HG03135 (cell line): ENCODE results near the gene EXOC6.

Experiments used
- ATAC-seq: cut with Tn5 transposase; IDR thresholded peaks from one replicate; pipeline ENCODE4 v1.9.1; 2021; ENCODE audit warnings: mild to moderate bottlenecking, moderate library complexity; ENCODE audit not compliant: unreplicated experiment

EXOC6 gene

GRCh38 chr10:92997620-92998019 lies 149.3 kb downstream of the EXOC6 start:
- no peak for ATAC-seq

DNA sequence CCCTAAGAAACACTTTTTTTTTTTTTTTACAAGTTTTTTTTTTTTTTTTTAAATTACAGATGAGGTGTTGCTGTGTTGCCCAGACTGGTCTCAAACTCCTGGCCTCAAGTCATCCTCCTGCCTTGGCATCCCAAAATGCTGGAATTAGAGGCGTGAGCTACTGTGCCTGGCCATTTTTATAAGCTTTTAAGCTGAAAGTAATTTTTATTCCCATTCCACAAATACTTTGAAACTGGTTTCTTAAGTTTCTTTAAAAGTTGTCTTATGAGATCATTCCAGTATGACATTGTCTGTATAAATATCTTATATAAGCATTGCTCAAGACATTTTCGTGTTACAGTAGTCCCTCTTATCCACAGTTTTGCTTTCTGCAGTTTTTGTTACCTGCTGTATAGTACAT lies 150.9 kb downstream of the EXOC6 start:
- no peak for ATAC-seq

GRCh38 chr10:93006435-93007039 lies 158.2 kb downstream of the EXOC6 start:
- no peak for ATAC-seq

- ATAC-seq: no peak
Observed at GRCh38 chr10:93015722-93016121, 167.4 kb downstream of the EXOC6 start.

GRCh38 chr10:93023013-93023650 lies 174.8 kb downstream of the EXOC6 start:
- ATAC-seq: no peak

- ATAC-seq: no peak
Observed at GRCh38 chr10:93026072-93026471, 177.8 kb downstream of the EXOC6 start.

- no peak for ATAC-seq
Observed at GRCh38 chr10:93027508-93027907, 179.2 kb downstream of the EXOC6 start.

- no peak for ATAC-seq
Observed at GRCh38 chr10:93028883-93029282, 180.6 kb downstream of the EXOC6 start.

GRCh38 chr10:93030409-93030808 lies 182.1 kb downstream of the EXOC6 start:
- ATAC-seq: no peak

DNA sequence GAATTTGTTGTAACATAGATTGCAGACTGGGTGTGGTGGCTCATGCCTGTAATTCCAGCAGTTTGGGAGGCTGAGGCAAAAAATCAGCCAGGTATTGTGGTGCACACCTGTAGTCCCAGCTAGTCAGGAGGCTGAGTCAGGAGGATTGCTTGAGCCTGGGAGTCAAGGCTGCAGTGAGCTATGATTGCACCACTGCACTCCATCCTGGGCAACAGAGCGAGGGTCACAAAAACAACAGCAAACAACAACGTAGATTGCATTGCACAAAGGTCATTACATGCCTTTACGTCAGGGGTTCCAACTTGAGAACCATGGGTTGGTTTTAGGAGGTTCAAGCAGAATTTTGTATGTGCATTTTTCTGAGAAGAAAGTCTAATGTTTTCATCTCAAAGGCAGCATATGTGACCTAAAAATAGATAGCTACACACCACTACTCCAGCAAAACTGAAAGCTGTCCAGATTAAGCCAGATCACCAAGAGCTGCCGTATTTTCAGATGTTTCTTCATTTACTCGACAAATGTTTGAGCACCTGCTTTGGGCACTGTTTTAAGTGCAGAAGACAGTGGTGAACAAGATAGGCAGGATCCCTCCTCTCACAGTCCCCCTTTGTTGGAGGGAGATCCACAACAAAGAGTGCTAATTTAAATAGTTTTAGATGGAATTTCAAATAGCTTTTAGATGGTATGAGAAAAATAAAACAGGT lies 183.9 kb downstream of the EXOC6 start:
- ATAC-seq: no peak

- no peak for ATAC-seq
Observed at GRCh38 chr10:93032809-93033137, 184.5 kb downstream of the EXOC6 start.

- no peak for ATAC-seq
Observed at GRCh38 chr10:93034426-93034825, 186.1 kb downstream of the EXOC6 start.

GRCh38 chr10:93039110-93039509 lies 190.8 kb downstream of the EXOC6 start:
- no peak for ATAC-seq

- ATAC-seq: no peak
Observed at GRCh38 chr10:93039721-93040120, 191.4 kb downstream of the EXOC6 start.

GRCh38 chr10:93054486-93054885 lies 206.2 kb downstream of the EXOC6 start:
- ATAC-seq: no peak

DNA sequence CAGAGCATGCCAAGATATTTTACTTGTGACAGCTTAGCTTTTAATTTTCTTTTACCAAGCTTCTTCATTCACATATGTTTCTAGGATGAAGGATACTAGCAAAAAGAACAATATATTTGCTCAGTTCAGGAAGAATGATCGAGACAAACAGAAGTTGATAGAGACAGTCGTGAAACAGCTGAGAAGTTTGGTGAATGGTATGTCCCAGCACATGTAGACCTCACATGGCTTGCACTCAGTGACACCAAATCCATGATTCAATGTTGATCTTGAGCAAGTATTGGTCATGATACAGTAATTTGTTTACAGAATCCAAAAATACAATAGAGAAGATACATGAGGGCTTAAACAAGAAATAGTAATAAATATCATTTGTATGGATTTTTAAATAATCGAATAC lies 209.8 kb downstream of the EXOC6 start:
- ATAC-seq: no peak

DNA sequence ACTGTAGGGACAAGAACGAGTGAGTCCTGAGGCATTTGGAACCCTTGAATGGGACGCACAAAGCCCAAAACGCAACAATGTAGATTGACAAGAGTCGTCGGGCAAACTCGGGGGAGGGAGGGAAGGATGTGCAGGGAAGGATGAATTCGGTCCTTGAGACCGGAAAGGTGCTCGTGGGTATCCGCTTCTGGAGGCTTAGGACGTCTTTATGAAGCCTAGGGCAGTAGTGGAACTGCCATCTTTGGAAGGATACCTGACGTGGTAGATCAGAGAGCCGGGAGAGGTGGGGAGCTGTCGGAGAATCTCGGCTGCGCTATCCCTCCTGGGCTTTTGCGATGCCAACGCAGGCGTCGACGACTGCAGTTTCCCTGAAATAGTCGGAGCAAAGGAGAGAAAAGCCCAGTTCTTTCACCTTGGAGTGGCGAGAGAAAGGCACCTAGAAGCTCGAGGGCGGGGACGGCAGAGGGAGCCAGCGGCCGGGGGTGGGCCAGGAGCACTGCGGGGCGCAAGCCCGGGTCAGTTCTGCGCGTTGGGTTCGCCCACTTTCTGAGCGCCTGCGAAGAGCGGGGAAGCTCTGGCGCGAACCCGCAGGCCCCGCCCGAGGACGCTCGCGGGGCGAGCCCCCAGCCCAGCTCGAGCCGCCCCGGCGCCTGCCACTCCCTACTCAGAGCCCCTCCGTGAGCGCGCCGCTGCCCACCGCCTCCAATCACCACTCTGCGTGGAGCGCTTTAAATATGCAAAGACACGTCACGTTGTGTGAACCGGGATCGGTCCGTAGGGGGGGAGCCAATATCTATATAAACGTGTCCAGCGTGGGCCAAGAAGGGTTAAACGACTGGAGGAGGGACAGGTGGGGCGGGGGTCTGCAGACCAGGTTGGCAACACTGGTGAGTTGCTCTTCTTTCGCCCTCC lies 211.9 kb downstream of the EXOC6 start, which contains the start of gene CYP26C1:
Gene CYP26C1, plus strand, starts transcription at position 824 of the 912 bp plus-strand sequence. CDS start 466 bp downstream, outside the sequence.
- no peak for ATAC-seq

DNA sequence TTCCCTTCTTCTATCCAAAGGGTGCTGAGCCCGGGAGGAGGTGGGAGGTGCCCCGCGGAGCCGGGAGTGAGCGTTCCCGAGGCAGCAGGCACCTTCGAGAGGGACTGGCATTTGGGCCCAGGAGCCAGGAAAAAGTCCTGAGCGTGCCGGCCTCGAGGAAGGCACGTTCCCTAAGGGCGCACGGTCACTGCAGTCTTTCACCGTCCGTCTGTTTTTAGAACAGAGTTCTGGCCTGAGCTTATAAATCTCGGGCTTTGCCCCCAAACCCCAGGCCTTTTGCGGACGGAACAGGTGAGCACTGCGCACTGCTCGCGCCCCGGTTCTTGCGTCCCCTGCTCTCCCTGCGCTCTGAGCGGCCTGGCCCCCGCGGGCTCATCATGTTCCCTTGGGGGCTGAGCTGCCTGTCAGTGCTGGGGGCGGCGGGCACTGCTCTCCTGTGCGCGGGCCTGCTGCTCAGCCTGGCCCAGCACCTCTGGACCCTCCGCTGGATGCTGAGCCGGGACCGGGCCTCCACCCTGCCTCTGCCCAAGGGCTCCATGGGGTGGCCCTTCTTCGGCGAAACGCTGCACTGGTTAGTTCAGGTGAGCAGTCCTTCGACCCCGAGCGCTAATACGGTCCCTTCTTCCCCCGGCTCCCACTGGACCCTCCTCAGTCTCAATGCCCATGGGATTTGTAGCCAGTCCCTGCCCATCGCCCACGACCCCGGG lies 212.7 kb downstream of the EXOC6 start:
- no peak for ATAC-seq

GRCh38 chr10:93061594-93062513 lies 213.5 kb downstream of the EXOC6 start:
- ATAC-seq: no peak
